Panc1 (cell line): ENCODE measurements around the gene GAL3ST2. TPM values are rescaled to one million over a fixed set of nuclear protein-coding genes. Genes with fewer than 3 reads are reported as not detected.

Source experiments
- ATAC-seq: fragments of 200-7000 bp; cut with Tn5 transposase; 2 replicates; pipeline ENCODE4 v1.9.1; 2020; ENCODE audit warnings: mild to moderate bottlenecking, moderate library complexity
- BruUV-seq: library from RNA; stranded (reverse); fragments of 400-500 nt; replicated peaks from 2 replicates; lab custom pipeline; 2021; lab: Mats Ljungman, UMichigan
- CTCF ChIA-PET: fragments of 300-600 bp; sonication (Branson Sonifier 250); formaldehyde crosslinking; loops from one replicate; lab custom pipeline; 2022; ENCODE audit warnings: antibody characterized with exemption; lab: Charles Lee
- POLR2A ChIA-PET: fragments of 300-600 bp; sonication (Branson Sonifier 250); formaldehyde crosslinking; loops from one replicate; lab custom pipeline; 2022; ENCODE audit warnings: antibody characterized with exemption; lab: Charles Lee
- DNase-seq: peaks from one replicate; pipeline ENCODE4 v3.0.0-alpha.2; 2010; ENCODE audit warnings: low read depth, low spot score
- H3K27ac ChIP-seq: 2 replicates; pipeline ENCODE4 v1.5.1; 2011; ENCODE audit warnings: mild to moderate bottlenecking, low read length, inconsistent platforms
- H3K27me3 ChIP-seq: fragments of 200-500 bp; sonication (Bioruptor generic); 2 replicates; pipeline ENCODE4 v1.6.0; 2014; ENCODE audit warnings: low read length, inconsistent platforms; ENCODE audit not compliant: control insufficient read depth, insufficient read depth
- H3K36me3 ChIP-seq: fragments of 200-500 bp; sonication (Bioruptor generic); 2 replicates; pipeline ENCODE4 v1.5.1; 2014; ENCODE audit warnings: inconsistent platforms, mild to moderate bottlenecking, low read length, moderate library complexity; ENCODE audit not compliant: control insufficient read depth, insufficient read depth
- H3K4me1 ChIP-seq: 2 replicates; pipeline ENCODE4 v1.5.1; 2011; ENCODE audit warnings: inconsistent platforms, mild to moderate bottlenecking, low read length, moderate library complexity; ENCODE audit not compliant: control insufficient read depth, insufficient read depth
- H3K4me3 ChIP-seq, 2 experiments: 2 replicates each; pipeline ENCODE4 v1.5.1; 2011 to 2012; ENCODE audit warnings: low read depth in 2 of 2, low read length in 2 of 2, mild to moderate bottlenecking in 2 of 2, inconsistent platforms in 1 of 2, moderate library complexity in 1 of 2
- H3K9me3 ChIP-seq: fragments of 200-500 bp; sonication (Bioruptor generic); 2 replicates; pipeline ENCODE4 v1.5.1; 2014; ENCODE audit warnings: low read depth, mild to moderate bottlenecking, inconsistent platforms, low read length, moderate library complexity; ENCODE audit not compliant: control insufficient read depth, insufficient read depth
- CTCF ChIP-seq: fragments of 450-650 bp; IDR thresholded peaks from 2 replicates; pipeline ENCODE4 v1.5.1; 2017; ENCODE audit warnings: mild to moderate bottlenecking
- POLR2AphosphoS5 ChIP-seq: IDR thresholded peaks from 2 replicates; pipeline ENCODE4 v1.6.1; 2012; ENCODE audit warnings: mild to moderate bottlenecking, low read depth, low read length, moderate library complexity
- SIN3A ChIP-seq: IDR thresholded peaks from 2 replicates; pipeline ENCODE4 v1.6.1; 2012; ENCODE audit warnings: low read depth, mild to moderate bottlenecking, low read length, moderate library complexity, borderline replicate concordance; ENCODE audit not compliant: insufficient read depth
- TCF7L2 ChIP-seq: IDR thresholded peaks from 2 replicates; pipeline ENCODE4 v1.6.1; 2011; ENCODE audit warnings: mild to moderate bottlenecking, low read depth, low read length, inconsistent platforms
- in situ Hi-C: cut with HindIII; loops from 2 replicates; pipeline ENCODE4 v1.10.0; 2016; ENCODE audit warnings: low sequenced_read_pairs, low pct_unique_long_range_greater_than_20kb
- intact Hi-C: fragments of 100-400 bp; cut with micrococcal nuclease; formaldehyde crosslinking; loops from one replicate; pipeline ENCODE4 v1.10.0; 2022; ENCODE audit not compliant: unreplicated experiment
- total RNA-seq: library from RNA; stranded (reverse); gene quantifications from one replicate; pipeline ENCODE4 v1.2.1, GENCODE V29; 2021; ENCODE audit not compliant: unreplicated experiment
- TF ChIP-seq, protein P1 (sequence below), 2 experiments: IDR thresholded peaks; 2 replicates each; pipeline ENCODE4 v1.6.1; 2011 to 2012; ENCODE audit warnings: low read depth in 2 of 2, control low read depth in 1 of 2, low read length in 1 of 2, mild to moderate bottlenecking in 1 of 2, moderate library complexity in 1 of 2; ENCODE audit not compliant: insufficient read depth in 1 of 2

The GAL3ST2 gene
- total RNA-seq, 1 experiment from 2014 or later, result 1.6 TPM

- TF ChIP-seq CTCF, result no peak
- no peak for TF ChIP-seq TCF7L2
- TF ChIP-seq SIN3A, result no peak
- TF ChIP-seq, protein P1, sequence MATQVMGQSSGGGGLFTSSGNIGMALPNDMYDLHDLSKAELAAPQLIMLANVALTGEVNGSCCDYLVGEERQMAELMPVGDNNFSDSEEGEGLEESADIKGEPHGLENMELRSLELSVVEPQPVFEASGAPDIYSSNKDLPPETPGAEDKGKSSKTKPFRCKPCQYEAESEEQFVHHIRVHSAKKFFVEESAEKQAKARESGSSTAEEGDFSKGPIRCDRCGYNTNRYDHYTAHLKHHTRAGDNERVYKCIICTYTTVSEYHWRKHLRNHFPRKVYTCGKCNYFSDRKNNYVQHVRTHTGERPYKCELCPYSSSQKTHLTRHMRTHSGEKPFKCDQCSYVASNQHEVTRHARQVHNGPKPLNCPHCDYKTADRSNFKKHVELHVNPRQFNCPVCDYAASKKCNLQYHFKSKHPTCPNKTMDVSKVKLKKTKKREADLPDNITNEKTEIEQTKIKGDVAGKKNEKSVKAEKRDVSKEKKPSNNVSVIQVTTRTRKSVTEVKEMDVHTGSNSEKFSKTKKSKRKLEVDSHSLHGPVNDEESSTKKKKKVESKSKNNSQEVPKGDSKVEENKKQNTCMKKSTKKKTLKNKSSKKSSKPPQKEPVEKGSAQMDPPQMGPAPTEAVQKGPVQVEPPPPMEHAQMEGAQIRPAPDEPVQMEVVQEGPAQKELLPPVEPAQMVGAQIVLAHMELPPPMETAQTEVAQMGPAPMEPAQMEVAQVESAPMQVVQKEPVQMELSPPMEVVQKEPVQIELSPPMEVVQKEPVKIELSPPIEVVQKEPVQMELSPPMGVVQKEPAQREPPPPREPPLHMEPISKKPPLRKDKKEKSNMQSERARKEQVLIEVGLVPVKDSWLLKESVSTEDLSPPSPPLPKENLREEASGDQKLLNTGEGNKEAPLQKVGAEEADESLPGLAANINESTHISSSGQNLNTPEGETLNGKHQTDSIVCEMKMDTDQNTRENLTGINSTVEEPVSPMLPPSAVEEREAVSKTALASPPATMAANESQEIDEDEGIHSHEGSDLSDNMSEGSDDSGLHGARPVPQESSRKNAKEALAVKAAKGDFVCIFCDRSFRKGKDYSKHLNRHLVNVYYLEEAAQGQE (IDR thresholded peaks at IDR 0.05; ENCODE audit: insufficient read depth in 1 of 2, low read depth in 2 of 2, low read length in 1 of 2), result no peak
- no peak for TF ChIP-seq POLR2AphosphoS5
- Histone ChIP-seq H3K4me1 (no peaks in the 10 kb centered on the region), H3K4me3 (no peak overlapping the region), H3K27me3 (no peaks in the 10 kb centered on the region), H3K9me3 (no peaks in the 10 kb centered on the region), H3K27ac (no peak overlapping the region), H3K36me3 (no peaks in the 10 kb centered on the region)
- no TSS peak for BruUV-seq
- intact Hi-C loops, result no loop called here
- in situ Hi-C loops, result no loop called here
- ATAC-seq, result no peak
- CTCF ChIA-PET, result no interaction called here
- POLR2A ChIA-PET, result interaction anchor here (0.6 kb wide), 1 partner anchor 34 kb away, joined by 7 read pairs; no protein-coding TSS in a partner anchor
- DNase-seq, result no peak
These were observed 48.0 kb upstream of the GAL3ST2 start for GRCh38 chr2:241728627-241729026.

GRCh38 chr2:241729868-241730267 is 46.8 kb upstream of the GAL3ST2 start:
- no peaks in the 10 kb centered on the region for H3K9me3 ChIP-seq
- no peak overlapping the region for H3K27ac ChIP-seq
- DNase-seq (no peak), ATAC-seq (no peak)
- no peaks in the 10 kb centered on the region for H3K4me1 ChIP-seq
- ChIA-PET CTCF (no interaction called here), POLR2A (no interaction called here)
- no peak overlapping the region for H3K4me3 ChIP-seq
- no peaks in the 10 kb centered on the region for H3K36me3 ChIP-seq
- intact Hi-C loops, result loop anchor here (10.0 kb wide), 1 partner anchor 145 kb away; no protein-coding TSS in a partner anchor
- no peaks in the 10 kb centered on the region for H3K27me3 ChIP-seq
- in situ Hi-C loops, result no loop called here
- BruUV-seq, result no TSS peak
- no peak for TF ChIP-seq SIN3A
- TF ChIP-seq TCF7L2, result no peak
- TF ChIP-seq CTCF, result no peak
- TF ChIP-seq POLR2AphosphoS5, result no peak
- TF ChIP-seq, protein P1 (IDR thresholded peaks at IDR 0.05; ENCODE audit: insufficient read depth in 1 of 2, low read depth in 2 of 2, low read length in 1 of 2), result no peak
